Measurements from ENCODE around the gene UBXN7. TPM values are rescaled to one million over a fixed set of nuclear protein-coding genes. Genes with fewer than 3 reads are reported as not detected.
"Not testable (repeated sequence)": the region's sequence is repeated elsewhere in the genome, so short reads cannot be mapped to it uniquely, and the experiment has no call there.

UBXN7 gene
- total and polyA plus RNA-seq, 9 of the 15 experiments (the other 6 are each of a cell fraction or from before 2014, with no cell fraction given) = 3.5 to 44.6 (median 13.4) TPM

GRCh38 chr3:196431181-196432136 lies 768 bp downstream of the UBXN7 start (continued):
- no peak for TF ChIP-seq PBX2 (CRISPR knock-in tag; IDR thresholded peaks at IDR 0.05; ENCODE audit: low read depth)
- peak; percentile 83 for TF ChIP-seq PBX2 (tag; conservative IDR thresholded peaks at IDR 0.05; ENCODE audit: low read depth)
- TF ChIP-seq PML (IDR thresholded peaks at IDR 0.05; ENCODE audit: low read length) = 0 out of 2 replicates have a peak, but pooled peaks have one; percentile 3
- TF ChIP-seq CBFA2T3 (IDR thresholded peaks at IDR 0.05) = no peak

GRCh38 chr3:196428041-196428440 lies 4.2 kb downstream of the UBXN7 start:
- WGBS (ENCODE audit: insufficient coverage, low coverage, missing lambda C conversion rate) = 77% methylated on average over 6 of the region's 6 CpGs
- Histone ChIP-seq H3K9ac (ENCODE audit: insufficient read depth in 1 of 2, low read depth in 2 of 2, low read length in 2 of 2) (no peak overlapping the region), H3K27me3 (ENCODE audit: control insufficient read depth in 2 of 2, insufficient read depth in 2 of 2, low read length in 2 of 2) (no peaks in the 10 kb centered on the region), H3K79me2 (ENCODE audit: control insufficient read depth, insufficient read depth, low read length) (peaks cover 85% of the 10 kb centered on the region), H3K9me3 (replicated peaks; ENCODE audit: control insufficient read depth, insufficient read depth, low read depth, low read length) (no peaks in the 10 kb centered on the region), H2AFZ (ENCODE audit: low read depth, low read length) (no peak overlapping the region), H3K4me1 (replicated peaks in 1 of 2; ENCODE audit: control insufficient read depth in 2 of 2, insufficient read depth in 2 of 2, low read length in 2 of 2) (peaks cover 16 to 30% of the 10 kb centered on the region in 2 experiments; a peak in 4 of 5 replicates), H4K20me1 (replicated peaks; ENCODE audit: control insufficient read depth, insufficient read depth, low read length) (peaks cover 13% of the 10 kb centered on the region), H3K27ac (ENCODE audit: extremely low read depth, low read depth, low read length) (no peak overlapping the region), H3K36me3 (ENCODE audit: control insufficient read depth, insufficient read depth, low read length) (peaks cover 17% of the 10 kb centered on the region; the same call in 2 of the 3 replicates), H3K9me1 (ENCODE audit: control insufficient read depth, insufficient read depth, low read length) (no peaks in the 10 kb centered on the region), H3K4me2 (ENCODE audit: insufficient read depth, low read length) (no peak overlapping the region), H3K4me3 (no peak overlapping the region)
- intact Hi-C loops (cut with micrococcal nuclease) = no loop called here
- in situ Hi-C loops (cut with MboI) = no loop called here
- no peak for DNase-seq (ENCODE audit: extremely low read depth in 1 of 4, low spot score in 3 of 4)
- POLR2A ChIA-PET = interaction anchor here (0.9 to 1.8 kb wide), 3 partner anchors 13 to 64 kb away, joined by 3 read pairs; no protein-coding TSS in a partner anchor
- no peak for TF ChIP-seq ID3 (CRISPR knock-in tag; IDR thresholded peaks at IDR 0.05)
- peak; percentile 71; the same call in 1 of the 2 replicates for TF ChIP-seq ID3 (tag; IDR thresholded peaks at IDR 0.05)
- 0 out of 2 replicates have a peak, but pooled peaks have one; percentile 19 for TF ChIP-seq ZNF316 (IDR thresholded peaks at IDR 0.05)
- no peak for TF ChIP-seq MAFG (tag; conservative IDR thresholded peaks at IDR 0.05)
- no peak for ATAC-seq
- no TSS peak for BruUV-seq (replicated peaks)
- no peak for FAIRE-seq
- CTCF ChIA-PET (ENCODE audit: low intra/inter-chr PET ratio) = no interaction called here

GRCh38 chr3:196424421-196424820 lies 7.8 kb downstream of the UBXN7 start:
- H3K9me1 ChIP-seq (ENCODE audit: control insufficient read depth, insufficient read depth, low read length); in situ Hi-C loops (cut with MboI); H3K27ac ChIP-seq (ENCODE audit: extremely low read depth, low read depth, low read length); intact Hi-C loops (cut with micrococcal nuclease); BruUV-seq (replicated peaks); H3K4me2 ChIP-seq (ENCODE audit: insufficient read depth, low read length); H3K4me3 ChIP-seq; H3K27me3 ChIP-seq (ENCODE audit: control insufficient read depth in 2 of 2, insufficient read depth in 2 of 2, low read length in 2 of 2); DNase-seq (ENCODE audit: extremely low read depth in 1 of 4, low spot score in 3 of 4); CTCF ChIA-PET (ENCODE audit: low intra/inter-chr PET ratio); H2AFZ ChIP-seq (ENCODE audit: low read depth, low read length); ATAC-seq; FAIRE-seq; H3K9ac ChIP-seq (ENCODE audit: insufficient read depth in 1 of 2, low read depth in 2 of 2, low read length in 2 of 2); H3K9me3 ChIP-seq (replicated peaks; ENCODE audit: control insufficient read depth, insufficient read depth, low read depth, low read length): not testable (repeated sequence)
- WGBS (ENCODE audit: insufficient coverage, low coverage, missing lambda C conversion rate) = 75% methylated on average over 2 of the region's 6 CpGs
- POLR2A ChIA-PET = interaction anchor here (0.8 to 1.4 kb wide), 4 partner anchors 12 to 151 kb away, joined by 3 read pairs; no protein-coding TSS in a partner anchor
- H3K79me2 ChIP-seq (ENCODE audit: control insufficient read depth, insufficient read depth, low read length) = peaks cover 92% of the 10 kb centered on the region
- peaks cover 17% of the 10 kb centered on the region; the same call in 2 of the 3 replicates for H3K36me3 ChIP-seq (ENCODE audit: control insufficient read depth, insufficient read depth, low read length)
- H4K20me1 ChIP-seq (replicated peaks; ENCODE audit: control insufficient read depth, insufficient read depth, low read length) = peaks cover 13% of the 10 kb centered on the region
- H3K4me1 ChIP-seq (replicated peaks in 1 of 2; ENCODE audit: control insufficient read depth in 2 of 2, insufficient read depth in 2 of 2, low read length in 2 of 2) = peaks cover 17 to 19% of the 10 kb centered on the region in 2 experiments; a peak in 4 of 5 replicates

Data from K562 (cell line).